Bronchial epithelial cell (primary cell): ENCODE results near the gene GARNL3. TPM values are rescaled to one million over a fixed set of nuclear protein-coding genes. Genes with fewer than 3 reads are reported as not detected.

Experiments used
- DNase-seq: peaks from one replicate; pipeline ENCODE4 v3.0.0-alpha.2; 2010; ENCODE audit warnings: low read depth
- FAIRE-seq: peaks from 2 replicates; lab custom pipeline; 2011; peaks lifted over from hg19 to GRCh38; lab: Jason Lieb, UNC
- H3K27me3 ChIP-seq: 2 replicates; pipeline ENCODE4 v1.5.1; 2011; ENCODE audit warnings: low read length; ENCODE audit not compliant: control insufficient read depth, insufficient read depth
- H3K36me3 ChIP-seq: 2 replicates; pipeline ENCODE4 v1.5.1; 2011; ENCODE audit warnings: low read length; ENCODE audit not compliant: control insufficient read depth, insufficient read depth
- H3K4me3 ChIP-seq: 2 replicates; pipeline ENCODE4 v1.5.1; 2011; ENCODE audit warnings: mild to moderate bottlenecking, low read depth, low read length, control low read depth
- CTCF ChIP-seq: IDR thresholded peaks from 2 replicates; pipeline ENCODE4 v1.5.1; 2011; ENCODE audit warnings: mild to moderate bottlenecking, moderate library complexity, low read length, control low read depth, inconsistent platforms; ENCODE audit not compliant: insufficient read depth, severe bottlenecking
- total RNA-seq: library from RNA; depleted of rRNA; stranded (reverse); fragments of >200 nt; gene quantifications from 2 replicates; pipeline ENCODE4 v1.2.1, GENCODE V29; 2014

The GARNL3 gene
- total RNA-seq, 1 donor from 2014 or later: 2.4 TPM

- FAIRE-seq (no peak), DNase-seq (no peak)
- Histone ChIP-seq H3K27me3 (no peaks in the 10 kb centered on the region), H3K36me3 (peaks cover 20% of the 10 kb centered on the region), H3K4me3 (no peak overlapping the region)
- TF ChIP-seq CTCF: no peak
Observed at GRCh38 chr9:127402401-127403090, 138.0 kb downstream of the GARNL3 start.

GRCh38 chr9:127403507-127404192 is 139.1 kb downstream of the GARNL3 start:
- Histone ChIP-seq H3K27me3 (no peaks in the 10 kb centered on the region), H3K4me3 (no peak overlapping the region), H3K36me3 (peaks cover 19% of the 10 kb centered on the region)
- no peak for FAIRE-seq
- TF ChIP-seq CTCF: no peak
- no peak for DNase-seq

- Histone ChIP-seq H3K27me3 (no peaks in the 10 kb centered on the region), H3K36me3 (peaks cover 19% of the 10 kb centered on the region), H3K4me3 (no peak overlapping the region)
- FAIRE-seq: no peak
- DNase-seq: no peak
- no peak for TF ChIP-seq CTCF
Observed at GRCh38 chr9:127404631-127405030, 140.1 kb downstream of the GARNL3 start.

- H3K27me3 ChIP-seq: no peaks in the 10 kb centered on the region
- peaks cover 17% of the 10 kb centered on the region for H3K36me3 ChIP-seq
- DNase-seq: no peak
- no peak overlapping the region for H3K4me3 ChIP-seq
- no peak for FAIRE-seq
- no peak for TF ChIP-seq CTCF
Observed at GRCh38 chr9:127405344-127406125, 141.0 kb downstream of the GARNL3 start.

- no peak for FAIRE-seq
- H3K36me3 ChIP-seq: peaks cover 14% of the 10 kb centered on the region
- H3K27me3 ChIP-seq: no peaks in the 10 kb centered on the region
Observed at GRCh38 chr9:127406799-127407491, 142.4 kb downstream of the GARNL3 start.

More at GRCh38 chr9:127406799-127407491, 142.4 kb downstream of the GARNL3 start:
- no peak overlapping the region for H3K4me3 ChIP-seq
- no peak for DNase-seq
- no peak for TF ChIP-seq CTCF
